ENCODE data around the gene TMEM184B. TPM values are rescaled to one million over a fixed set of nuclear protein-coding genes. Genes with fewer than 3 reads are reported as not detected.
A peak's percentile ranks its signal among the peaks of the same experiment; 100 is the strongest.
"Not testable (repeated sequence)": the region's sequence is repeated elsewhere in the genome, so short reads cannot be mapped to it uniquely, and the experiment has no call there.

The TMEM184B gene
- total and polyA plus RNA-seq, 2 of the 8 experiments (the other 6 are each of a cell fraction or from before 2014, with no cell fraction given): 41.6 to 81.0 TPM

DNA sequence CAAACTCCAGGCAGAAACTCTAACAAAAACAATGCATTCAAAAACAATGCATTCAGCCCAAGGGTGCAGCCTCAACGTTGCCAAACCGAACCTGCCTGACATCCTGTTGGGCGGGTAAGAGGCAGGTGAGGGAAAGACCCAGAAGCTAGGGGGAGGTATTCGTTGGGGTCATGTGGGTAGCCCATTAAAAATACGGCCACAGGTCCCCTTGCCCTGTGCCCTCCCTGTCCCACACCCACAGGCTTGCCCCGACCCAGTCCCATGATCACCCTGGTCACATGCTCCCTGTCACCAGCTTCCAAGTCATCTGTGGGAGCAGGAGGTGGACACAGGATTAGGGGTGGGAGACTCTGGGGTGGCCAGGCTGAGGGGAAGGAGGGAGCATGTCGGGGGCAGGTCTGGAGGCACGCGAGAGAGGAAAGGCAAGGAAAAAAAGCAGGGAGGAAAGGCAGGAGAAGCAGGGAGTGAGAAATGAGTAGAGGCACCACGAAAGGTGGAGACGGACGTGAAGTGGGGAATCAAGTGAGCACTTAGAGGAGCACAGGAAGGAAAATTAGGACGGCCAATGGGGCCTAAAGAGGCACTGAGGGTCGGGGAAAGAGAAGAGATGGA is 91.9 kb downstream of the TMEM184B start (continued):
- TF ChIP-seq, protein P1, sequence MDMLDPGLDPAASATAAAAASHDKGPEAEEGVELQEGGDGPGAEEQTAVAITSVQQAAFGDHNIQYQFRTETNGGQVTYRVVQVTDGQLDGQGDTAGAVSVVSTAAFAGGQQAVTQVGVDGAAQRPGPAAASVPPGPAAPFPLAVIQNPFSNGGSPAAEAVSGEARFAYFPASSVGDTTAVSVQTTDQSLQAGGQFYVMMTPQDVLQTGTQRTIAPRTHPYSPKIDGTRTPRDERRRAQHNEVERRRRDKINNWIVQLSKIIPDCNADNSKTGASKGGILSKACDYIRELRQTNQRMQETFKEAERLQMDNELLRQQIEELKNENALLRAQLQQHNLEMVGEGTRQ (IDR thresholded peaks at IDR 0.05; ENCODE audit: low read length): peak; percentile 11; the same call in 1 of the 2 replicates

DNA sequence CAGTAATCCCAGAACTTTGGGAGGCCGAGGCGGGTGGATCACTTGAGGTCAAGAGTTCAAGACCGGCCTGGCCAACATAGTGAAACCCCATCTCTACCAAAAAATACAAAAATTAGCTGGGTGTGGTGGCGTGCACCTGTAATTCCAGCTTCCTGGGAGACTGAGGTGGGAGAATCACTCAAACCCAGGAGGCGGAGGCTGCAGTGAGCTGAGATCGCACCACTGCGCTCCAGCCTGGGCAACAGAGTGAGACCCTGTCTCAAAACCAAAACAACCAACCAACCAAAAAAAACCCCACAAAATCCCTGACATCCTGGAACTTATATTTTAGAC is 94.2 kb downstream of the TMEM184B start:
- H3K36me3 ChIP-seq (ENCODE audit: control insufficient read depth in 2 of 4, insufficient read depth in 4 of 4, low read length in 3 of 4); H3K79me2 ChIP-seq (ENCODE audit: control insufficient read depth in 1 of 2, insufficient read depth in 2 of 2, low read length in 2 of 2); H2AFZ ChIP-seq (ENCODE audit: low read length); H3K18ac ChIP-seq (ENCODE audit: extremely low read depth, low read length); H3K23ac ChIP-seq (ENCODE audit: insufficient read length); H3K23me2 ChIP-seq (ENCODE audit: low read depth, low read length); H3K56ac ChIP-seq (replicated peaks; ENCODE audit: insufficient read length, low read depth, low read length); H2BK120ac ChIP-seq (replicated peaks; ENCODE audit: low read depth, low read length); H2BK12ac ChIP-seq (ENCODE audit: low read depth, low read length); H3K4me3 ChIP-seq (ENCODE audit: extremely low read depth in 1 of 4, insufficient read depth in 2 of 4, low read depth in 3 of 4, low read length in 4 of 4); H3K27me3 ChIP-seq (replicated peaks in 1 of 4; ENCODE audit: control insufficient read depth in 3 of 4, extremely low read depth in 1 of 4, insufficient read depth in 3 of 4, low read length in 3 of 4); H3K9ac ChIP-seq (replicated peaks in 1 of 4; ENCODE audit: extremely low read depth in 1 of 4, low read depth in 3 of 4, low read length in 3 of 4); H2BK15ac ChIP-seq (ENCODE audit: low read length); H3K27ac ChIP-seq (ENCODE audit: low read depth, low read length); H3K14ac ChIP-seq (ENCODE audit: insufficient read length); H4K20me1 ChIP-seq (replicated peaks in 1 of 2; ENCODE audit: control insufficient read depth in 1 of 2, insufficient read depth in 2 of 2, low read length in 2 of 2); FAIRE-seq; H4K5ac ChIP-seq (ENCODE audit: insufficient read length, low read depth, low read length); H3K4ac ChIP-seq (replicated peaks; ENCODE audit: insufficient read length, low read depth, low read length); H4K91ac ChIP-seq (replicated peaks; ENCODE audit: insufficient read length, low read length); H3K9me3 ChIP-seq (ENCODE audit: insufficient read depth in 2 of 2, low read depth in 1 of 2, low read length in 1 of 2); H2AK5ac ChIP-seq (ENCODE audit: low read depth, low read length); H3K79me1 ChIP-seq (ENCODE audit: low read depth, low read length); DNase-seq (ENCODE audit: low read depth in 1 of 2, low spot score in 2 of 2); H2BK20ac ChIP-seq (ENCODE audit: low read length); H4K8ac ChIP-seq (ENCODE audit: extremely low read depth, insufficient read depth, low read length); H2BK5ac ChIP-seq (ENCODE audit: low read depth, low read length); H3K4me2 ChIP-seq (ENCODE audit: insufficient read depth in 1 of 2, low read depth in 2 of 2, low read length in 2 of 2): not testable (repeated sequence)
- CTCF ChIA-PET (ENCODE audit: partially characterized antibody): interaction anchor here (0.8 to 2.2 kb wide), 11 partner anchors 11 to 126 kb away, joined by 3 to 5 read pairs (median 4); no protein-coding TSS in a partner anchor
- peaks cover 0 to 12% (median 8%) of the 10 kb centered on the region in 4 experiments; a peak in 6 of 7 replicates for H3K4me1 ChIP-seq (replicated peaks in 1 of 4; ENCODE audit: control insufficient read depth in 3 of 4, insufficient read depth in 4 of 4, low read length in 3 of 4)
- POLR2A ChIA-PET (ENCODE audit: partially characterized antibody): interaction anchor here (0.9 to 2.0 kb wide), 4 partner anchors 12 to 27 kb away, joined by 3 to 7 read pairs (median 4); no protein-coding TSS in a partner anchor
- 94% methylated on average over 7 of the region's 7 CpGs; no CpG with 5 or more reads in 1 of the 2 experiments for WGBS, 2 experiments (ENCODE audit: extremely low coverage in 1 of 2, insufficient coverage in 1 of 2, insufficient read length in 1 of 2, insufficient replicate concordance in 2 of 2, low coverage in 1 of 2, low lambda C conversion rate in 2 of 2, missing lambda C conversion rate in 1 of 2)
